Epithelial cell of prostate (primary cell): ENCODE measurements around the gene ACAP1.
A peak's percentile ranks its signal among the peaks of the same experiment; 100 is the strongest.
"Not testable (repeated sequence)": the region's sequence is repeated elsewhere in the genome, so short reads cannot be mapped to it uniquely, and the experiment has no call there.

Experiments
- DNase-seq: peaks from one replicate; pipeline ENCODE4 v3.0.0-alpha.2; 2011; ENCODE audit warnings: low read depth, low spot score
- H3K27ac ChIP-seq: fragments of 450-650 bp; 2 replicates; pipeline ENCODE4 v1.5.1; 2017; ENCODE audit warnings: mild to moderate bottlenecking

The ACAP1 gene

DNA sequence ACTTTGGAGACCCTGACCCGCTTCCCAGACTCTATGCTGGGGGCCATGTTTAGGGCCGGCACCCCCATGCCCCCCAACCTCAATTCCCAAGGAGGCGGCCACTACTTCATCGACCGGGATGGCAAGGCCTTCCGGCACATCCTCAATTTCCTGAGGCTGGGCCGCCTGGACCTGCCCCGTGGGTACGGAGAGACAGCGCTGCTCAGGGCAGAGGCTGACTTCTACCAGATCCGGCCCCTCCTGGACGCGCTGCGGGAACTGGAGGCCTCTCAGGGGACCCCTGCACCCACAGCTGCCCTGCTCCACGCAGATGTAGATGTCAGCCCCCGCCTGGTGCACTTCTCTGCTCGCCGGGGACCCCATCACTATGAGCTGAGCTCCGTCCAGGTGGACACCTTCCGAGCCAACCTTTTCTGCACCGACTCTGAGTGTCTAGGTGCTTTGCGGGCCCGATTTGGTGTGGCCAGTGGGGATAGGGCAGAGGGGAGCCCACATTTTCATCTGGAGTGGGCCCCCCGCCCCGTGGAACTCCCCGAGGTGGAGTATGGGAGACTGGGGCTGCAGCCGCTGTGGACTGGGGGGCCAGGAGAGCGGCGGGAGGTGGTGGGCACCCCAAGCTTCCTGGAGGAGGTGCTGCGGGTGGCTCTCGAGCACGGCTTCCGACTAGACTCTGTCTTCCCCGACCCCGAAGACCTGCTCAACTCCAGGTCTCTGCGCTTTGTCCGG lies 16.7 kb downstream of the ACAP1 start:
- DNase-seq: no peak
- H3K27ac ChIP-seq: peak overlapping the region; percentile 100

DNA sequence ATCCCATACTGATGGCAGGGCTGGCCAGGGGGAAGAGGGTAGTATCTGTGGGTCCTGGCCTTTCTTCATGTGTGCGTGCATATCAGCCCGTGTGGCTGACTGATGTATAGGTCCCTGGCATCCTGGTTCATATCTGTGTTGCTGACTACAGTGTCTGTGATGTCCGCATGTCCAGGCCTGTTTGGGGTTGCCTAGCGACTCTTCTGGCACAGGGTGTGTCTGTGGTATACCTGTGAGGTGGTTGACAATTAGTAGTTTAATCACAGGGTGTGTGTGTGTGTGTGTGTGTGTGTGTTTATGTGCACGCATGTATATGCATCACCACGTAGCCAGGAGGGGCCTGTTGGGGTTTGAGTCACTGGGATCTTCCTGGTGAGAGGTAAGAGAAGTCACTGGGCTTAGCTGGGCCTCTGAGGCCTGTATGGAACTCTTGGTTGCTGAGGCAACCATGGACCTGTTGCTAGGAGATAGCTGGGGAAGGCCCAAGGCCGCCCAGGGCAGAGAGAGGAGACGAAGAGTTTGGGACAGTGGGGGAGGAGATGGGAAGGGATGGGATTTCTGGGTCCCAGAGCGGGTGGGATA lies 18.0 kb downstream of the ACAP1 start:
- DNase-seq: peak; percentile 100
- H3K27ac ChIP-seq: peak overlapping the region; percentile 100

DNA sequence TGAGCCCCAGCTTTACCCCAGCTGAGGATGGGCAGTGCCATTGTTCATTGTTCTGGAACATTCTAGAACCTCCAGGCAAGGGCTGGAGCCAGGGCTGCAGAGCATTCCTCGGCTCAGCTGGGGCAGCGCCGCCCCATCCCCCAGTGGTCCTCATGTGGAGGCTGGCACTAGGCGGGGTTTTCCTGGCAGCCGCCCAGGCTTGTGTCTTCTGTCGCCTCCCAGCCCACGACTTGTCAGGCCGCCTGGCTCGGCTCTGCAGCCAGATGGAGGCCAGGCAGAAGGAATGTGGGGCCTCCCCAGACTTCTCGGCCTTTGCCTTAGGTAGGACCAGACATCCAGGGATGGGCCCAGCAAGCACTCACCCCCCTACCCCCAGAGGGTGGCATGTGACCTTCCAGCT lies 18.7 kb downstream of the ACAP1 start, which contains the start of gene TMEM95:
Gene TMEM95, plus strand, starts transcription at position 104 of the 400 bp plus-strand sequence. Its CDS starts 49 bp downstream, at position 153.
- peak within 1 kb of the TSS; percentile 100 for H3K27ac ChIP-seq
- DNase-seq: no peak

DNA sequence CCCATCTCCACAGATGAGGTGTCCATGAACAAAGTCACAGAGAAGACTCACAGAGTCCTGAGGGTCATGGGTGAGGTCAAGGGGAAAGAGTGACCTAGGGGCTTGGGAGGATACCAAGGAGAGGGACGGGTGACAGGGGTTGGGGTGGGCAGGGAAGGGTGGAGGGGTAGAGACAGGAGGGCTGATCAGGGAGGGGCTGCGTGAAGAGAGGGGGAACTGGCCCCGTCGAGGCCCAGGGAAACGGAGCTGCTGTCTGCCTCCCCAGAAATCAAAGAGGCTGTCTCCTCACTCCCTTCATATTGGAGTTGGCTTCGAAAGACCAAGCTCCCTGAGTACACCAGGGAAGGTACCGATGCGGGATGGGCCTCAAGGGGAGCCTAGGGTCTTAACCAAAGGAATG lies 19.2 kb downstream of the ACAP1 start:
- DNase-seq: no peak
- peak overlapping the region; percentile 100 for H3K27ac ChIP-seq

DNA sequence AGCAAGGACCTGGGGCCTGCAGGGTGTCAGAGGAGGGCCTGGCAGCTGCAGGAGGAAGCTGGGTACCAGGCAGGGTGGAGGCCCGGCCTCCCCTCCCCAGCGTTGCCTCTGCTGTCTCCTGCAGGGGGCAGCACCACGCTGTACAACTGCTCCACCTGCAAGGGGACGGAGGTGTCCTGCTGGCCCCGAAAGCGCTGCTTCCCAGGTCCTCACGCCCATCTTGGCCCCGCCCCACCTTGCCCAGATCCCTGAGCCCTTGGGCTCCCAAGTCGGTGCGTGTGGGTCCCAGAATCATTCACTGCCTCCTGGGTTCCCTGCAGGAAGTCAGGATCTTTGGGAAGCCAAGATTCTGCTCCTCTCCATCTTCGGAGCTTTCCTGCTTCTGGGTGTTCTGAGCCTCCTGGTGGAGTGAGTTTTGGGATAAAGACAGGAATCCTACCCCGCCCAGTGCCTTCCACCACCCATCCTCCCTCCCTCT lies 19.8 kb downstream of the ACAP1 start:
- peak overlapping the region; percentile 100 for H3K27ac ChIP-seq
- DNase-seq: peak; percentile 61

DNA sequence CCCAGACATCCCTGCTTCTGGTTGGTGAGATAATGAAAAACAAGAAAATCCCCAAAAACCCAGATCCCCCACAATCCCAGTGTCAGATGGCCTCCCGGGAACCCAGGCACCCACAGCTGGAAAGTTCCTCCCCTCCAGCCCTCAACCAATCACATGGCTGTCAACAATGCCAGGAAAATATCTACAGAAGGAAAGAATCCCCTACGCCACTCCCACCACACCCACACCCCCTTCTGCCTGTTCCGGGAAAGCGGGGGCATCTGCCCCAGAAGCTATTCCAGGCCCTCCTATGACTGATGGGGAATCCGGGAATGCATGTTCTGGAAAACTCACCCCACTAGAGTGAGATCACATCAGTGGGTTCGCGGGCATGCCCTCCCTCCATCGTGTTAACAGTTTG lies 20.4 kb downstream of the ACAP1 start:
- H3K27ac ChIP-seq: no peak overlapping the region
- DNase-seq: no peak

DNA sequence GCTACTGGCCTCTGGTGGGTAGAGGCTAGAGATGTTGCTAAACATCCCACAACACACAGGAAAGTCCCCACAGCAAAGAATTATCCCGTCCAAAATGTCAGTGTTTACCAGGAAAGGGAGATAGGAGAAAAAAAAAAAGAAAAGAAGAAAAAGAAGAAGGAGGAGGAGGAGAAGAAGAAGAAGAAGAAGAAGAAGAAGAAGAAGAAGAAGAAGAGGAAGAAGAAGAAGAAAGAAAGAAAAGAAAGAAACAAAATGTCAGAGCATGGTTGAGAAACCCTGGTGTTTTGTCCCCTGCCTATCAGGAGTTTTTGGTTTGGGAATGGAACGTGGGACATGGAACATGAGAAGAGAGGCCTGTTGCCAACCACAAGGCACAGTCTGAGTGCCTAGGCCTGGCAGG lies 21.1 kb downstream of the ACAP1 start:
- H3K27ac ChIP-seq: no peak overlapping the region
- no peak for DNase-seq

DNA sequence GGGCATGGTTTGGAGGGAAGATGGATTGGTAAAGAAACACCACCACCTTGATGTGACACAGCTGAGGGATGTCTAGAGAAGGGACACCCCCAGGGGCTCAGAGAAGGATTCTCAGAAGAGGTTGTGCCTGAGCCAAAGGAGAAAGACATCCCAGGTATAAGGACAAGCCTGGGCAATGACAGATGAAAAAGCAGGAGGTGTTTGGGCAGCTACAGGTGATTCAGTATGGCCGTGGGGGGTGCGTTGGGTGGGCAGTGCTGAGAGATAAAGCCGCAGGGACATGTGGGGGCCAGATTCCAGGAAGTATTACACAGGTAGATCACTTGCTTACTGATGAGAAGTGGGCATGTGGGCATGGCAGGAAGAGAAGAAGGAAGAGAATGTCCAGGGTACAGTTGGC lies 25.6 kb downstream of the ACAP1 start:
- H3K27ac ChIP-seq: peak overlapping the region; percentile 27
- DNase-seq: no peak

DNA sequence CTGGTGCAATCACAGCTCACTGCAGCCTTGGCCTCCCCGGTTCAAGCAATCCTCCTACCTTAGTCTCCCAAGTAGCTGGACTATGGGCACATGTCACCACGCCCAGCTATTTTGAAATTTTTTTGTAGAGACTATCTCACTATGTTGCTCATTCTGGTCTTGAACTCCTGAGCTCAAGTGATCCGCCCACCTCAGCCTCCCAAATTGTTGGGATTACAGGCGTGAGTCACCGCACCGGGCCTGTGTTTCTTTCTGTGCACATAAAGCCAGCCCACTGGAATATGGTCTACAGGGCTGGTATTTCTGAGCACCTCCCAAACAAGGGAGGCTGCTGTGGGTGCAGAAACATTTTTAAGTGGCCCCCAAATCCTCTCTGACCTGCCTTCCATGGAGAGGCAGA lies 27.0 kb downstream of the ACAP1 start:
- DNase-seq: no peak
- H3K27ac ChIP-seq: peak overlapping the region; percentile 31

DNA sequence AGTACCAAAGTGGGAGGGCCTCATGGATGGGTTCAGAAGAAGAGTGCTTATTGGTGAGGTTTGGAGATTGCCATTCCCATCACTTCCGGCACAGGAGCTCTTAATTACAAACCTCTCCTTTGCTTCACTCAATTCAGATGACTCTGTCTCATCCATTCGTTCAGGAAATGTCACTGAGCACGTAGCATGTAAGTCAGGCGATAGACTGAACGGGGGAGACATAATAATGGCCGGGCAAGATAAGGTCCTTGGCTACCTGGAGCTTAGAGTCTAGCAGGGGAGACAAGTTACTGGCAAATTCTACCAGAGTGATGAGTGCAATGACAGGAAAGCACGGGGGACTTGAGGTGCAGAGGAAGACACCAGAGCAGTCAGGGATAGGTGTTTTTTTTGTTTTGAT lies 29.6 kb downstream of the ACAP1 start:
- H3K27ac ChIP-seq: not testable (repeated sequence)

DNA sequence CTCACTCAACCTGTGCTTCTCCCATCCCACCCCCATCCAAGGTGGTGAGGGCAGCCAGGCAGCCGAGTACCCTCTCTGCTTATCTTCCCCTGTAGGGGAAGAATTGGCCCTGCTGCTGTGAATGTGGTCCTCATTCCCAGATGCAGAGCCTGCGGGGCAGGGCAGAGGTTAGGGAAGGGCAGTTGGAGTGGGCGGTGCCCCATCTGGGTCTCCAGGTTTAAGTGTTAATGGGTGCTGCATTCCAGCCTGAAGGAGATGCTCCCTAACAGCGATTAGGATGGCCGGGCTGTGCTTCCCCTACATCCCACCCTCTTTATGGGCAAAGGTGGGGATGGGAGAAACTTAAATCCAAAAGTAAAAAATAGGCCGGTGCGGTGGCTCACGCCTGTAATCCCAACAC lies 30.8 kb downstream of the ACAP1 start:
- H3K27ac ChIP-seq: no peak overlapping the region
- no peak for DNase-seq

More for the DNA sequence above, 29.6 kb downstream of the ACAP1 start:
- not testable (repeated sequence) for DNase-seq

DNA sequence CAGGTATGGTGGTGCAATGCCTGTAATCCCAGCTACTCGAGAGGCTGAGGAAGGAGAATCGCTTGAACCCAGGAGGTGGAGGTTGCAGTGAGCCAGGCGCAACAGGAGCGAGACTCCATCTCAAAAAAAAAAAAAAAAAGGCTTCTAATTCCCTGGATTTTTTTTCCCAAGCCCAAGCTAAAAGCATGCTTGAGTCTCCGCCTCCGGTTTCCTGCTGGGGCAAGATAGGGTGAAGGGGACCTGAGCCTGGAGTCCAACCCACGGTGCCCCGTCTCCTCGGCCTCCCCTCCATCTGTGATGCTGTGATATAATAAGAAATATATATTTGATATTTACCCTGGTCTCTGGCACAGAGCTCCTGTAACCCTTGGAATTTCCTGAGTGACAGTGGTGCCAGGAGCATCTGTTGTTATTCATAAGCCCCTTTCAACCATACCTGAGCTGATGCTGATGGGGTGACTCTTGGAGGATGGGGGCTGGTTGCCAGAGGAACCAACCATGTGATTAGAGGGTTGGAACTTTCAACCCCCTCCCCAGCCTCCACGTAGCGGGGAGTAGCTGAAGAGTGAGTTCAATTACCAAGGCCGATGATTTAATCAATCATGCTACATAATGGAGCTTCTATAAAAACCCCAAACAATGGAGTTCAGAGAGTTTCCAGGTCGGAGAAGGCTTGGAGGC lies 31.7 kb downstream of the ACAP1 start:
- DNase-seq: no peak

DNA sequence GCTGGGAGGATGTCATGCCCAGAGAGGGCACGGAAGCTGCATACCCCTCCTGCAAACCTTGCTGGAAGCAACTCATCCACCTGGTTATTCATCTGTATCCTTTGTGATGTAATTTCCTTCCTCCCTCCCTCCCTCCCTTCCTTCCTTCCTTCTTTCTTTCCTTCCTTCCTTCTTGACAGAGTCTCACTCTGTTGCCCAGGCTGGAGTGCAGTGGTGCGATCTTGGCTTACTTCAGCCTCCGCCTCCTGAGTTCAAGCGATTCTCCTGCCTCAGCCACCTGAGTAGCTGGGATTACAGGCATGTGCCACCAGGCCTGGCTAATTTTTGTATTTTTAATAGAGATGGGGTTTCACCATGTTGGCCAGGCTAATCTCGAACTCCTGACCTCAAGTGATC lies 32.3 kb downstream of the ACAP1 start:
- not testable (repeated sequence) for H3K27ac ChIP-seq, DNase-seq

More for the DNA sequence above, 31.7 kb downstream of the ACAP1 start:
- no peak overlapping the region for H3K27ac ChIP-seq

DNA sequence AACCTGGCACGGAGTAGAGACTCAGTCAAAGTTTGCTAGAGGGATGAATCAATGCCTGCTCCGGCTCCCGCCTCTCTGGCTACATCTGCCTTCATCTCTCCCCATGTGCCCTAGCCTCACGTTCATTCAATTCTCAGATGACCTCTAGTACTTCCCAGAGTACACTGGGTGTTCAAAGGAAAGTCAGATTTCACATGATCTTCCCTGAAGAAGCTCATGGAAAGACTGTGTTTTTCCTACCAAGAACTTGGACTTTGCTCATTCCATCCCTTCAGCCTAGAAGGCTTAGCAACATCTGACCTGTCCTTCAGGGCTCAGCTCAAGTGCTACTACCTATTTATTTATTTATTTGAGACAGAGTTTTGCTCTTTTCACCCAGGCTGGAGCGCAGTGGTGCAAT lies 33.5 kb downstream of the ACAP1 start:
- no peak for DNase-seq
- no peak overlapping the region for H3K27ac ChIP-seq

DNA sequence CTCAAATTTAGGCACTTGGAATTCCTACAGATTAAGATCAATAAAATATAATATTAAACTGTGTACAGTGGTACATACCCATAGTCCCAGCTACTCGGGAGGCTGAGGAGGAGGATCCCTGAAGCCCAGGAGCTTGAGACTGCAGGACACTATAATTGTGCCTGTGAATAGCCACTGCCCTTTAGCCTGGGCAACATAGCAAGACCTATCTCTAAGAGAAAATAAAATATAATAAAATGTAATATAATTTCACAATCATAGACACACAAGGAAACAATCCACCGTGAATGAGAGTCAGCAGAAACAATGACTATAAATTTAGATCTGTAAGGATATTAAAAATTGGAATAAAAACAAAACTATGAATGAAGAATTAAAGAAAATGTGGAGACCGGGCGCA lies 34.5 kb downstream of the ACAP1 start:
- no peak overlapping the region for H3K27ac ChIP-seq
- DNase-seq: no peak

DNA sequence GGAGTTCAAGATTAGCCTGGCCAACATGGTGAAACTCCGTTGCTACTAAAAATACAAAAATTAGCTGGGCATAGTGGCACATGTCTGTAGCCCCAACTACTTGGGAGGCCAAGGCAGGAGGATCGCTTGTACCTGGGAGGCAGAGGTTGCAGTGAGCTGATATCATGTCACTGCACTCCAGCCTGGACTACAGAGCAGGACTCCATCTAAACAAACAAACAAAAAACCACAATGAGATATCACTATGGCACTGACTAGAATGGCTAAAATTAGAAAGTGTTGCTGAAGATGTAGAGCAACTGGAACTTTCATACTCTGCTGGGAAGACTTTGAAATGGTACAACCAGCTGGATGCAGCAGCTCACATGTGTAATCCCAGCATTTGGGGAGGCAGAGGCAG lies 38.0 kb downstream of the ACAP1 start:
- H3K27ac ChIP-seq: no peak overlapping the region
- no peak for DNase-seq

DNA sequence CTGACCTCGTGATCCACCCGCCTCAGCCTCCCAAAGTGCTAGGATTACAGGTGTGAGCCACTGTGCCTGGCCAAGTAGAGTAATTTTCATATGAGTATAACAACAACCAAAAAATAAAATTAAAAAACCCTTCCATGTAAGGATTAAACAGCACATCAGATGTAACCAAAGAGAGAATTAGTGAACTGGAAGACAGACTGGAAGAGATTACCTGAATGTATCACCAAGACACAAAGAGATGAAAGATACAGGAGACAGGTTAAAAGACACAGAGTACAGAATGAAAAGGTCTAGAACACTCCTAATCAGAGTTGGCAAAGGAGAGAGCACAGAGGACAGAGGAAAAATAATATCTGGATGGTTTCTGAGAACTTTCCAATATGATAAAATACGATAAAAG lies 42.8 kb downstream of the ACAP1 start:
- H3K27ac ChIP-seq: no peak overlapping the region
- no peak for DNase-seq

DNA sequence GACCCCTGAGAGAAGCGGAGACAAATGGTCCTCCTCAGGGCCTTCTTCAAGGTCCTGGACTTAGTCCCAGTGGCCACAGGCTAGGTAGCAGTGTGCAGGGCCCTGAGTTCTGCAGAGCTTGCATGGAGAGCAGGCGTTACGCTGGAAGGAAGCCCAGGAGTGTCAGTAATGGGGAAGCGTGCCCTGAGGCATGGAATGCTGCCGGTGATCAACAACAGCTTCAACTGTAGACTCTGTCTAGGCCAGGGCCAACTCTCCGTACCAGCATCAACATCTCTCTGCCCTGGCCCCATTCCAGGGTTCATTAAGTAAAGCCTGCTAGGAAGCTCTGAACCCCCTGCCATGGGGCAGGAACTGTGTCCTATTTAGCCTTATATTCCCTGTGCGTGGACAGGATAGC lies 44.0 kb downstream of the ACAP1 start:
- H3K27ac ChIP-seq: peak overlapping the region; percentile 54
- DNase-seq: no peak

DNA sequence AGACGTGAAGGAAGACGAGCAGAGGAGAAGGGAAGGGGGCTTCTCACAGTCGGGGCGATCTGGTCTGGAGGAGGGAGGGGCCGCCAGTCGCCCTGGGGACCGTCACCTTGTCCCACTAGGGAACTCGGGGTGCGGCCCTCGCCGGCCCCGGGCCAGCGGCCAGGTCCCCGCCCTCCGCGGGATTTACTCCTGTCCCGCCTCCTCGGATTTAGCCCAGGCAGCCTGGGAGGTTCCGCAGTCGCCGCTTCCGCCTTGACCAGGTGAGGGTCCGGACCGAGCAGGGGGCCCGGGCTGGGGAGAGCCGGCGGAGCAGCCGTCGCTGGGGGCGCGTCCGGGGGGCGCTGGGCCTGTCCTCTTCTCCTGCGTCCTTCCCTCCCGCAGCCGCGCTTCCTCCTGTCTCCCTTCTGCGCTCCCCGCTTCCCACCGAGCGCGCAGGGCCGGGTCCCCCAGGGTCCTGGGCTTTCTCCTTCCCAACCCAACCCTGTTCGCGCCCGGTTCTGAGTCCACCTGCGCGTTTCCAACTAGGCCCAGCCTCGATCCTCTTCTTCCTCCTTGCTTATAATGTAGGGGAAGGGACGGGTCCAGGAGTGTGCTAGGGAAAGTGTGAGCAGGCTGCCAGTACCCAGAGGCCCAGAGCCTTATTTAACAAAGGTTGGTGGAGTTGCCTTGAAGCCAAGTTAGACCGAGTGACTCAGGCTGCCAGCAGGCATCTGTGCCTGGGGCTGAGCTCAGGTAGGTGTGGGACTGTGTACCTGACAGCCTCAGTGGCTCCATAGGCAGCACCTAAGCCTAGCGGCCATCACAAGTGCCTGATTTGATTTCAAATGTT lies 44.7 kb downstream of the ACAP1 start, which contains the start of gene TNK1:
Gene TNK1, plus strand, starts transcription at position 235 of the 829 bp plus-strand sequence. CDS start 1,838 bp downstream, outside the sequence.
- DNase-seq: no peak
- H3K27ac ChIP-seq: peak within 1 kb of the TSS; percentile 54

DNA sequence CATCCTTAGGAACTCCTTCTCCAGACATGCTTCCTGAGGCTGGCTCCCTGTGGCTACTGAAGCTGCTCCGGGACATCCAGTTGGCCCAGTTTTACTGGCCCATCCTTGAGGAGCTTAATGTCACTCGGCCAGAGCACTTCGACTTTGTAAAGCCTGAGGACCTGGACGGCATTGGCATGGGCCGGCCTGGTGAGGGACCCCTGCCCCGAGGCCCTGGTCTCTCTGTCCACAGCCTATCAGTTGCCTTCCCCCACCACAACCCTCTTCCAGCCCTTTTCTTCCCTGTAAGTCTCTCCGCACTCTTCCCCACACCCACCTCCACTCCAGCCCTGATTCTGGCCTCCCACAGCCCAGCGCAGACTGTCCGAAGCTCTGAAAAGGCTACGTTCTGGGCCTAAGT lies 46.6 kb downstream of the ACAP1 start:
- no peak for DNase-seq
- H3K27ac ChIP-seq: no peak overlapping the region
